ENCODE measurements around the gene SYT2.
"Not testable (repeated sequence)": the region's sequence is repeated elsewhere in the genome, so short reads cannot be mapped to it uniquely, and the experiment has no call there.

SYT2 gene

DNA sequence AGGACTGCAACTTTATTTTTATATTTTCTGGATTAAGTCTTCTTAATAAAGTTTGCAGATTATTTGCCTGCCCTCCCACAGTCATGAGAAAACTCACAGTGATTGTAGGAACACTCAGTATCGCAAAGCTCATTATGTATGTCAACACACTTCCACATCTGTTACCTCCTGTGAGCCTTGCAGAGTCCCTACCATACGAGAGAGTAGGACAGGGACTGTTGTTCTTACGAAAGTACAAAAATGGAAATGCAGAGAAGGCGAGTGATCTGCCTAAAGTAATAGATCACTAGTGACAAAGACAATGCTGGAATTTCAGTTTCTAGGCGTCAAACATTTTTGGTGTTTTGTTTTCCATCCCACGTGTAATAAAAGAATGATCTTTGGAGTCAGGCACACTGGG lies 131.7 kb downstream of the SYT2 start:
- DNase-seq (ENCODE audit: insufficient read length, low spot score) = no peak
- FAIRE-seq = no peak

DNA sequence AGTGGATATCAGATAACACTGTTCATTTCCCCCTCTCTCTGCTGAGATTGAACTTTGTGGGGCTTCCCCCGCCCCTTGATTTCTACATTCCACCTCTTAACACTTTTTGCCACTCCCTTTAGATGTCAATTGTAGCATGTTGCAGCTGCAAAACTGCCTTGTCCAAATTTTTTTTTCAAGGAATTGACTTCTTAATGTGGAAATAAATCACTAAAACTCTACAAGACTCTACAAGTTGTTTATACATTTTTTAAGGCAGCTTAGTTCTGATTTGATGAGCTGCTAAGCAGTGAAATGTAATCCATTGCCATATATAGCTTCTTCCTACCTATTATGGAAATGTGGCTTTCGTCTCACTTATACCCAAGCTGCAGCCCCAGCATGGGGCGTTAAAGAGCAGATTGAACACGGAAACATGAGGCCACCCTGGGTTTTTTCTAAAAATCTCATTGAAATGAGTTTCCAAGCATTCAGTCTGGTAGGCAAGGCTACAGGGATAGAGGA lies 132.2 kb downstream of the SYT2 start:
- DNase-seq (ENCODE audit: insufficient read length, low spot score) (no peak), FAIRE-seq (no peak)

DNA sequence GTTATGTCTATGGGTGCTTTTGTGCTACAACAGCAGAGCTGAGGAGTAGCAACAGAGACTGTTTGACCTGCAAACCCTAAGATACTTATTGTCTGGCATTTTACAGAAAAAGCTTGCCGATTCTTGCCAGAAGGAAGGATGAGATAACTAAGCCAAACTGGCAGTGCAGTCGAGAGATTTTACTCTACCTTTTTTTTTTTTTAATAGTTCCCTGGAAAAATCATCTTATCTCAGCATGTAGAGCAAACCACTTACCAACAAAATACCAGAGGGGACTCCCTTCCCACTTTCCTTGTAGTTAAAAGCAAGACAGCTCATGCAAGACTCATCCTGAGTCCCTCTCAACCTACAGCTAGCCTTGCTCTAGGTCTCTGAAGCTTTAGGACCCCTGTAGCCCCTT lies 132.9 kb downstream of the SYT2 start:
- no peak for DNase-seq (ENCODE audit: insufficient read length, low spot score)
- FAIRE-seq = no peak

DNA sequence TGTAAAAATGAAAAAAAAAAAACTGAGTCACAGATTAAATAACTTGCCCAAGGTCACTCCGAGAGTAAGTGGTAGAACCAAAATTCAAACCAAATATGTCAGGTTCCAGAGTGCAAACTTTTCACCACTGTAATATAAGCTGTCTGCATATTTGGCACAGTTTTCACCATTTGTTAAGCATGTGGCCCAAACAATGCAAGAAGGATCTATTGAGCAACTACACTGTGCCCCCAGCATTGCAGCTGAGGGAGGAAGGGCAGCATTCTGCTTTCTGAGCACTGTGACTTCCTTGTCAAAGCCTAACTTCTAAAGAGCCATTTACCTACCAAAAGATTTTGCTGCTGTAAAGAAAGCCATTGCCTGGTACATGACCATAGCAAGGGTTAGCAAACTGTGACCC lies 133.4 kb downstream of the SYT2 start:
- no peak for DNase-seq (ENCODE audit: insufficient read length, low spot score)
- no peak for FAIRE-seq

DNA sequence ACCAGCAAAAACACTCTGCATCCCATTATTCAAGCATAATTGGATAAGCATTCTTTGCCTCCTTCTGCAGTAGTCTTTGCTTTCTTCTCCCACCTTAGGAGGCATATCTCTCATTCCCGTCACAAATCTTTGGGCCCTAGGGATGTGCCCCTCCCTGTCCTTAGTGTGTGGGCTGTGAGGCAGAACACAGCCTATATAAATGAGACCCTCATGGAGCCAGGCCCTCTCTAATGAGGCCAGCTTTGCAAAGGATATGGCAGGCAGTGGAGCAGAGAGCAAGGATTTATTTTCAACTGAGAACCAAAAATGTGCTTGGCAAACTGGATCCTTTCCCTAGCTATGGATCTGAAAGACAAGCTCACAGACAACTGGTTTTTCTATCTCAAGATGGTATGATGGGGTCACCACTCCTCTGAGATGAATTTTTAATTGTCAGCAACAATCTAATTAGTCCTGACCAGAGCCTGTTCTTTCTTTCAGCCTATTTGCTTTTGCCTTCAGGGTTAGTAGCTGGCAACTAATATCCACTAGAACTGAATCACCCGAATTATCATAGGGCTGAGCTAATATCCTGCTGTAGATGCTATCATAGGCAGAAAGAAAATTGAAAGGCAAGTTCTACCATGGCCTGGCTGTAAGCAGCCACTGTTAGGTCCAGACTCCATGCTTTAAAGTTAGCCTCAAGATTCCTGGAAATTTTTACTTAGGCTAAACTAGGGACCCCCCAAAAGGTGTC lies 134.2 kb downstream of the SYT2 start:
- FAIRE-seq (no peak), DNase-seq (ENCODE audit: insufficient read length, low spot score) (no peak)

DNA sequence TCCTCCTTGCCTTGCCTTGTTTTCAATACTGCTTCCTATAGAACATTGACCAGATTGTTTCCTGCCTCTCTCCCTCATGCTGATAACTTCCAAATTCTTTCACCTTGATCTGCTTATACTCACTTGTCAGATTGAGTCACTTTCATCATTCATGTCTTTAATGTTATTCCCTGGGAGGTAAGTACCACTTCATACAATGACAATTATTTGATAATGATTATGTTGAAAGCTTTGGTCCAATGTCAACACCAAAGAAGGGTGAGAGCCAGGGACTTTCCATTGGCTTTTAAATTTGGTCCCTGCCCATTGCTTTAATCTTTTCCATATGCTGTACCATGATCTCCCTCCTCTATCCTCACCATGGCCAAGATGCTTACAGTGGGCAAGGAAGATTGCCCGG lies 137.4 kb downstream of the SYT2 start:
- no peak for FAIRE-seq

DNA sequence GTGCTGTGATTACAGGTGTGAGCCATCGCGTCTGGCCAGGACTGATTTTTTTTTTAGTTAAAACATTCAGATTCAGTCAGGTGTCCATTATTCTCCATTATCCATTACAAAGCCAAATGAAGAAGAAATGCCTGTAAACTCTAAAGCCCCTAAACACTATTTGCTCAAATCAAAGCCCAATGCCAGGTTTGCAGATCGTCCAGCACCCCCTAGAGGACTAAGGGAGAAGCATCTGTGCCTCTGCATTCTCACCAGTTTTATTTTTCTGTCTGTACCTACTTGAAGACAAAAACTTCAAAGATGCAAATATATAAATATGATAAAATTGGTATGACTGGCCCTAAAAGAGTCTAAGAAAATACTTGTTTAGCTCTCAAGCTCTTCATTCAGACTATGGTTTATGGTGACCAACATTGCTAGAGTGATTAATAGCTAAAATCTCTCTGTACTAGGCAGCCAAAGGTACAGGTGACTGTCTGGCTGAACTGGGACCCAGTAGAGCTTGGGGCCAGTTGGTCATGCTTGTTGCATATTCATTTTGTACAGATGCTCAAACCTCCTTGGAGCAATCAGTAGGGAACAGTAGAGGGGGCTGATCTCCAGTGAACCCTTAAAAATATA lies 138.4 kb downstream of the SYT2 start:
- peak; percentile 43 for DNase-seq (ENCODE audit: insufficient read length, low spot score)
- FAIRE-seq = peak; percentile 89

More for the DNA sequence above, 137.4 kb downstream of the SYT2 start:
- DNase-seq (ENCODE audit: insufficient read length, low spot score) = no peak

DNA sequence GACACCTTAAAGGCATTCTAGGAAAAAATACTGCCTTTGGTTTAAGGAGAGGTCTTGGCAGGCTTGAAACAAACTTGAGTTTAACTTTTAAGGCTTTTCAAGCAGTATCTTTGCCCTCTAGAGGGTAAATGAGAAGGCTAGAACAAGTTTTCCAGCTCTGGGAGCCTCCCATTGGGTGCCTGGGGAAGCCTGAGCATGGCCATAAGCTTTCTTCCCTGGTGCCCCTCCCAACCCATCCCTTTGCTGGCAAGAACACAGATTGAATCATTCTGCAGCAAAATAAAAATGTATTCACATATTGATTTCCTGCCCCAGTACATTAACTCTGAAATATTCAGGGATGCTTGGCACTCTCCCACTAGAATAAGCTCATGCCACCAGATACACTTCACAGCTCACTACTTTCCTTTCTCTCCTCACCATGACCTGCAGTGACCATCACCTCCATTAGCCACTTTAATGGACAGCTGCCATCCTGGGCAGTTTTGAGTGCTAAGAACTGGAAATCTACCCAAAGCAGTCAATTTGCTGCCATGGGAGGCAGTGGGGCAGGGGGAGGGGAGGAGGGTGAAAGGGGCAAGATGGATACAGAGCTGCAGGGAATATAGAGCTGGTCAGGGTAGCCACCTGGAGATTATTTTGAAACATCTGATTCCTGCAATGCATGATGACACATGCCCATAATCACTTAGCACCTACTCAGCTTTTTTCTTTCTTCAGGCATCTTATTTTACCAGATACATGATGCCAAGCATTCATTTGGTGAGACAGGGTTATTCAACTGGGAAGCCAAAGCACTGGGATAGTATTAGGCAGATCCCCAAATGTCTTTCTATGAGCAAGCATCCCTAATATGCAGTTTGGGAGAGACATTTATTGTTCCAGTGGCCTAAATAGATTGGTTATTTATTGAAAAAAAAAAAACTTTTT lies 140.6 kb downstream of the SYT2 start:
- DNase-seq (ENCODE audit: insufficient read length, low spot score) (no peak), FAIRE-seq (no peak)

DNA sequence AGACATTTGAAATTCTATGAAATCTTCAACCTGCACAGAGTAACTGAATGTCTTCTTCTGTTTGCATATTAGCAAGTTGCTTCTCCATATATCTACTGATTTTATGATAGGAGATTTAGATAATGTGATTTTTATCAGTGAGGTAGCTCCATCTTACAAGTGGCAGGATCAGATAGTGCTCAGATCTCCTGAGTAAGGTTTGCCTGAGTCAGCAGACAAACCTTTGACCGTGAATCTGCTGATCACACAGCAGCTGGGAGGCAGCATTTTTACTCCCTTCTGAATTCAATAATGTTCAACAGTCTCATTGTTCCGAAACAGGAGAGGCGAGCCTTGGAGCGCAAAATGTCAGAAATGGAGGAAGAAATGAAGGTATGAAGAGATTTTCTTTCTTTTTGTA lies 141.4 kb downstream of the SYT2 start:
- DNase-seq (ENCODE audit: insufficient read length, low spot score) (no peak), FAIRE-seq (no peak)

DNA sequence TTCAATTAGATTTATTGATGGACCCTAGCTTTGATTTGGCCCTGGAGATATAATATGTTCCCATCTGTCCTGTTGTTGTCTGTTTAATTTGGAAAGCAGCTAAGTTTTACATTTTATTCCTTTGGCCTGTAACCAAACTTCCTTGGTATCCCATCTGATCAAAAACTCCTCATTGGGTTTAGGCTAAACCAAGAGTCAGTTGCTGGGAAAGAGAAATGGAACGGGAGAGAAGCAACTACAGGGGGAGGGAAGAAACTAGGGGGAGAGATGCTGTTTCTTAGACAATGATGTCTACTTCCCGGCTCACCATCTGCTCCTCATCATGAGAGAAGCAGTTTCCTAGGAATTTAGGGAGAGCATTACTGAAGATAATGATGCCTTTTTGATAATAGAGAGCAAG lies 141.8 kb downstream of the SYT2 start:
- DNase-seq (ENCODE audit: insufficient read length, low spot score) = no peak
- no peak for FAIRE-seq

DNA sequence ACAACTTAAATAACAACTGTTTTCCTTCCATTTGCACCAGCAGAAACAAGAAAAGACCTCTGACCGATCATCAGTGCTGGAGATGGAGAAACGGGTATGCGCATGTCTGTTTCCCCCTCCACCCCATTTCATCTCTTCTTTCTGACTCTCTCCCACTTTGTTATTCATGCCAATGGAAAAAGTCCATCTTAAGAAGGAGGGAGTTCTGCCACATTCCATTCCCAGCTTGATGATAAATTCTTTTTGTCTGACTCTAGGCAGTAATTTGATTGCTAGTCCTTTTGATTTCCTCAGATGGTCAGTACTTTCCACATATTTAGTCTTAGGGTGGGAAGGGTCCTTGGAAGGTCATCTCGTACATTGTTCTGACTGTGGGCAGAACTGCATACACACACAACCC lies 142.5 kb downstream of the SYT2 start:
- FAIRE-seq = no peak
- no peak for DNase-seq (ENCODE audit: insufficient read length, low spot score)

DNA sequence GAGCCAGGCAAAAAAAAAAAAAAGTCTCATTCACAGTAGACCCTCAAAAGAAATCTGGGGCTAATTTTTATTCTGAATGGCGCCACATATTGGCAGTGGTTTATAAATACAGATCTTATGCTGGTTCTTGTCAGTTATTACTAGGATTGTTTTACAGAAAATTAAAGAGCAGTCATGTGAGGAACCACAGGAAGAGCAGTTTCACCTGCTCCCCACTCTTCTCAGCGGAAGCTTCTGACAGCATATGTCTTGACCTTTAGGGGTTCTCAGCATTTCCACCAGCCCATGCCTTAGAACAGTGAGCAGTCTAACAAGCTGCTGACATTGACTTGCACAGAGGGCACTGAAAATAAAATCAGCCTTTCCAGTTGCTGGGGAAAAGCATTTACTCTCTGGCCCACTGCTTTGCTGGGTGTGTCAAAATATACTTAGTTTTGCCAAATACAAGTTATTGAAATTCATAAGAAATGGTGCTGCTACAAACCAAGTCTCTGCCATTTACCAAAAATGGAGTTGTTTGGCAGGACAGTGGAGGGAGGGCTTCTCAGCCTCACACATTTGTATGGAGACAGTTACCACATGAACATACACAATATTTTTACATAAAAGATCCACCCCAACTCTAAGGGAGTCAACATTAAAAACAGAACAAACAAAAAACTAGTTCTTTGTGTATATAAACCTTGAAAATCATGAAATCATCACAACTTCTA lies 144.2 kb downstream of the SYT2 start:
- DNase-seq (ENCODE audit: insufficient read length, low spot score) = peak; percentile 44
- FAIRE-seq = peak; percentile 93

DNA sequence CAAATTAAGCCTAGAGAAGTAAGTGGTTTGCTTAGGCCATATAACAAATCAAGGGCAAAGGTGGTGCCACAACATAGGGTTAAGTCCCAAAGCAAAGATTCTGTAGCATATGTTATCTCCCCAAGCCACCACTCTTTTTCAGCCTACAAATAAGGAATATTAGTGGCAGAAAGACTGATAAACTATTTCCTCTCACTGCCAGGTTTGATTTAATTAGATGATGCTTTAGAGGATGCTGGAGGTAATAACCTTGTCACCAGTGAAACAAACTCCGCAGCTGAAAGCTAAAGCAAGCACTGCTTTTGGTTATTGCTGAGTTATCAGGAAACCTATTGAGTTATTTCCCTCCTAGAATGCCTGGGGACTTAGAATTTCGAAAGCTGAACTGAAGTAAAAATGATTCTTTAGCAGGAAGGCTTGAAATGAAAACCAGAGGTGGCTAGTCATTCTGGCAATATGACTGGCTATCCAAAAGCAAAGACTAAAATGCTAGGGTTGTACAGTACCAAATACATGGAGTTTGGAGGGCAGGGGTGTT lies 145.2 kb downstream of the SYT2 start:
- FAIRE-seq = peak; percentile 52

DNA sequence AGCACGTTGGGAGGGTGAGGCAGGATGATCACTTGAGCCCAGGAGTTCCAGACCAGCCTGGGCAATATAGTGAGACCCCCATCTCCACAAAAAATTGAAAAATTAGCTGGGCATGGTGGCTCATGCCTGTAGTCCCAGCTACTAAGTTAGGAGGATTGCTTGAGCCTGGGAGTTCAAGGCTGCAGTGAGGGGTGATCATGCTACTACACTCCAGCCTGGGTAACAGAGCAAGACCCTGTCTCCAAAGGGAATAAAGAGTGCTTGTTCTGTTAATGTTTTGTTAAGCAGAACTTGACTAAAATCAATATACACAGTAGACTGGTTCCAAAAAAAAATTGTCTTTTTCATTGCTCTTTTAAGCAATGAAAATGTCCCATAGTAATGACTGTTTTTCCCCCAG lies 146.4 kb downstream of the SYT2 start:
- no peak for FAIRE-seq
- no peak for DNase-seq (ENCODE audit: insufficient read length, low spot score)

More for the DNA sequence above, 145.2 kb downstream of the SYT2 start:
- DNase-seq (ENCODE audit: insufficient read length, low spot score) = no peak

DNA sequence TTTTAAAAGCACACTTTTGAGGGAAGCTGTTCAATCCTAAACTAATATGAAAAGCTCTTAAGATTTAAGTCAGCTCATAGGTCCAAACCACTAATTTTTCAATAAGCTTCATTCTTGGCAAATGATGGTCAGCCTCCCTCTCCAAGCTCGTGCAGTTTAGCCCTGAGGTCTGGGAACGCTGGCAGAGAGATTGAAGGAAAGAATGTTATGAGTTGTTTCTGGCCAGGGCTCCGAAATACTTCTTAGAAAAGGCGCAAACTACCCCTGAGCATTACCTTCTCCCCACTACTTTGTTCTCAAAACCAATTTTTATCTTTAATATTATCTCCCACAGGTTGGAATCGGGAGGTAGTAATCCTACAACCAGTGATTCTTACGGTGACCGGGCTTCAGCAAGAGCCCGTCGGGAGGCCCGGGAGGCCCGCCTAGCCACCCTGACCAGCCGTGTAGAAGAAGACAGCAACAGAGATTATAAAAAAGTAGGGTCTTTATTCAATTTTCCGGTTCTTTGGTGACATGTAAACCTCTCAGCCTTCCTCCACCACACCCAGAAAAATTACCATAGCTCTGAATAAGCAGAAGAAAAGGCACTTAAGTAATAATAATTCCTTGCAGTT lies 147.7 kb downstream of the SYT2 start:
- no peak for DNase-seq (ENCODE audit: insufficient read length, low spot score)

DNA sequence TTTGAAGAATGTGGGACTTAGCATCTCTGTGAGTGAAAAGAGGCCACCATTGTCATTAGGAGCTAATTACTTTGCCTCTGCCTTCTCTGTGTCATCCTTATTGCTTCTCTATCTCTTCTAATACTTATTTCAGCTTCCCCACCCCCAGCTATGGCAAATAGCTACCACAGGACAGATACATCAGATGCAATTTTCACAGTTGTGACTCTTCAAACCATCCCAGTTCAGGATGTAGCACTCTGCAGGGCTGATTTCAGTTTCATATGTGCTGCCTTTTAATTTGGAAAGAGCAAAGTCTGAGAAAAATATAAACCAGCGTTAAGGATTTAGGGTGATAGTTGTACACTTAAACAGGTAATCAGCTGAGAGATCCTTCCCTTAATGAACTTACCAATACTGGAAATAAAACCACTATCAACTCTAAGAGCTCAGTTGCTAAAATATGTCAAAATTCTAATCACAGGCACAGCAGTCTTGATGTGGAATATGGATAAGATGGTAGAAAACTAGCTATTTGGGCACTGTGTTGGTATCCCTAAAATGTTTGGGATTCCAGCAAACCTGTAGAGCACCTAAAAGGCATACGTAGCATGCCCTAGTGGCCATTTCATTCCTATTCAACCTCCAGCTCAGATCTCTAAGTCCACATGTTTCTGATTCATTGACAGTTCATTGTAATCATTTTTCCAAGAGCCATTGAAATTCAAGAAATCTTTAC lies 148.4 kb downstream of the SYT2 start:
- DNase-seq (ENCODE audit: insufficient read length, low spot score) = no peak
- FAIRE-seq = peak; percentile 74

More for the DNA sequence above, 147.7 kb downstream of the SYT2 start:
- FAIRE-seq = no peak

DNA sequence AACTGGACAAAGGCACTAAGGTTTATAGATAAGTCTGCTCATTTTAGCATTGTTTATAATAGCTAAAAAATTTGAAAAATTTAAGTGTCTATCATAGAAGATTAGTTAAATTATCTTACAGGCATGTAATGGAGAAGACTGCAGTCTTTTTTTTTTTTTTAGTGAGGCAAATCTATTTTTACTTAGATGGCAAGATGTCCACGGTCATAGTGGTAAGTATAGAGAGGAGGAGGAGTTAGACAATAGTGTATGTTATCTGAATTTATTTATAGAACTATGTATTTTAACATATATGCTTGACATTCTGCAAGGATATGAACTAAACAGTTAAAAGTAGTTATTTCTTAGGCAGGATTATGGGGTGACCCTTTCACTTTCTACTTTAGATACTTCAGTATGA lies 149.0 kb downstream of the SYT2 start:
- FAIRE-seq (no peak), DNase-seq (ENCODE audit: insufficient read length, low spot score) (no peak)

DNA sequence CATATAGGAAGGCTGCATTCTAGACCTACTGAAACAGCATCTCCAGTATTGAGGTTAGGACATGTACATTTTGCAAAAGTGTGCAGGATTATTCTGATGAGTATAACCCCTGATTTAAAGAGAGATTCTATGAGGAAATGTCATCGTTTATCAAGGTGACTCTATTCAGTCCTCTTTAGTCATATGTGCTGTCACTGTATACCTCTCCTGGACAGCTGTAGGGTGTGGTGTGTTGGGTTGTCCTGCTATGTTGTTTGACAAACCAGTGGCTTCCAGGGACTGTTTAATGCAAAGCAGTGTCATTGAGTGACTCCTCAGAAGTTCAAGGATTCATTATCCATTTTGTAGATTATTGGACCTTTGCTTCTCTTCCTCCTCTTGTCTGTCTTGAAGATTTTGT lies 152.6 kb downstream of the SYT2 start:
- FAIRE-seq; DNase-seq (ENCODE audit: insufficient read length, low spot score): not testable (repeated sequence)

DNA sequence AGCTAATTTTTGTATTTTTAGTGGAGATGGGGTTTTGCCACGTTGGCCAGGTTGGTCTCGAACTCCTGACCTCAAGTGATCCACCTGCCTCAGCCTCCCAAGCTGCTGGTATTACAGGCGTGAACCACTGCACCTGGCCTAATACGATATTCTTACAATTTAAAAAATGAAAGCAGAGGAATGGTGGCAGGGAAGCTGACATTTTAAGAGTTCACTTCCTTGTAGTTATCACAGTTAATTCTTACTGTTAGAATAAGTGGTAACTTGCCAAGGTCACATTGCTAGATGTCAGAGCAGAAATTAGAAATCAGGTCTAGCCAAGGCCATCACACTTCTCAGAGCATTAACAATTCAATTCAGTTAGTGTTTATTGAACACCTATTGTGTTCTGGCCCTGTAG lies 154.2 kb downstream of the SYT2 start:
- DNase-seq (ENCODE audit: insufficient read length, low spot score); FAIRE-seq: not testable (repeated sequence)
